Measurements from ENCODE around the gene PDE8B.

PDE8B gene

GRCh38 chr5:77232574-77233358 lies 22.3 kb downstream of the PDE8B start:
- no peak for DNase-seq

- no peak for DNase-seq
Measured at GRCh38 chr5:77235846-77236721, 25.6 kb downstream of the PDE8B start.

- DNase-seq, result no peak
Measured at GRCh38 chr5:77239126-77239741, 28.8 kb downstream of the PDE8B start.

- DNase-seq, result no peak
Measured at GRCh38 chr5:77241444-77241843, 31.0 kb downstream of the PDE8B start.

GRCh38 chr5:77249475-77249874 lies 39.0 kb downstream of the PDE8B start:
- no peak for DNase-seq

- DNase-seq, result no peak
Measured at GRCh38 chr5:77250021-77250420, 39.5 kb downstream of the PDE8B start.

GRCh38 chr5:77251921-77252320 lies 41.4 kb downstream of the PDE8B start:
- DNase-seq, result no peak

- peak; percentile 34 for DNase-seq
Measured at GRCh38 chr5:77255617-77256016, 45.1 kb downstream of the PDE8B start.

- no peak for DNase-seq
Measured at GRCh38 chr5:77256406-77256805, 45.9 kb downstream of the PDE8B start.

- DNase-seq, result no peak
Measured at GRCh38 chr5:77258652-77259051, 48.2 kb downstream of the PDE8B start.

- no peak for DNase-seq
Measured at GRCh38 chr5:77259476-77259875, 49.0 kb downstream of the PDE8B start.

GRCh38 chr5:77262697-77263096 lies 52.2 kb downstream of the PDE8B start:
- DNase-seq, result no peak

- DNase-seq, result no peak
Measured at GRCh38 chr5:77266291-77266690, 55.8 kb downstream of the PDE8B start.

- no peak for DNase-seq
Measured at GRCh38 chr5:77267496-77267895, 57.0 kb downstream of the PDE8B start.

- no peak for DNase-seq
Measured at GRCh38 chr5:77272206-77272605, 61.7 kb downstream of the PDE8B start.

- no peak for DNase-seq
Measured at GRCh38 chr5:77277759-77278158, 67.3 kb downstream of the PDE8B start.

GRCh38 chr5:77280036-77280435 lies 69.6 kb downstream of the PDE8B start:
- DNase-seq, result no peak

GRCh38 chr5:77281969-77282336 lies 71.5 kb downstream of the PDE8B start:
- no peak for DNase-seq

GRCh38 chr5:77282337-77283027 lies 72.0 kb downstream of the PDE8B start:
- no peak for DNase-seq

GRCh38 chr5:77285251-77285841 lies 74.9 kb downstream of the PDE8B start:
- DNase-seq, result no peak

GRCh38 chr5:77292026-77292757 lies 81.7 kb downstream of the PDE8B start:
- no peak for DNase-seq

GRCh38 chr5:77294185-77294584 lies 83.7 kb downstream of the PDE8B start:
- no peak for DNase-seq
